ENCODE results near the gene COBLL1.

DNA sequence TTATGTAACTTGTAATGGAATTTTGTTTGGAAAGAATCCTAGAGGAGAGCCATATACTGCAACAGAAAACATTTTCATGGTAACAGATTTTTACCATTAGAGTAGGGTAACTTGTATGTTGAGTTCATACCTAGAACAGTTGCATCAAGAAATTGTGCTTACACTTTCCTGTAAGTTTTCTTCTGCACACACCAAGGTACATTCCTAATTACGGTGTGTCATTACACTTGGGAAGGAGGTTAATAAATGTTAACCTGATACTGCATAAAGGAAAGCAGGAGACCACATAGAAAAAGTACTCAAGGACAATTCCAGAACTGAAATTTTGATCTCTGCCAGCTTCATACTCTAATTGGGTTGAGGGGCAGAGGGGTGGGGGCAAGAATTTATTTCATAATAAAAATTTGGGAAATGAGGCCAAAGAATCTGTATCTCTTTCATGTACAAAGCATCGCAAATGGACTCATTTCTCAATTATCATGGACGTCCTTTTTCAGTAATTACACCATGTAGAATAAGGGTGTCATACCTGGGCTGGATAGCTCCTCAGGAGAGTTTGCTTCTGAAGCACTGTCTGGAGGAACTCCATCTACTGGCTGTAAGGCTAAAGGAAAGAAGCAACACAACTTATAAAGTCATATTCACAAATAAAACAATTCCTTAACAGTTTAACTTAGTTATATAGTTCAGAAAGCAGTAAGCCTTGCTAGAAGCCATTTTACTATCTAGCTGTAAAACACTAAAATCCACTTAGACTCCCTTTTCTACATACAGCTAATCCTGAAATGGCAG is 137.5 kb downstream of the COBLL1 start:
- TF ChIP-seq, protein P1, sequence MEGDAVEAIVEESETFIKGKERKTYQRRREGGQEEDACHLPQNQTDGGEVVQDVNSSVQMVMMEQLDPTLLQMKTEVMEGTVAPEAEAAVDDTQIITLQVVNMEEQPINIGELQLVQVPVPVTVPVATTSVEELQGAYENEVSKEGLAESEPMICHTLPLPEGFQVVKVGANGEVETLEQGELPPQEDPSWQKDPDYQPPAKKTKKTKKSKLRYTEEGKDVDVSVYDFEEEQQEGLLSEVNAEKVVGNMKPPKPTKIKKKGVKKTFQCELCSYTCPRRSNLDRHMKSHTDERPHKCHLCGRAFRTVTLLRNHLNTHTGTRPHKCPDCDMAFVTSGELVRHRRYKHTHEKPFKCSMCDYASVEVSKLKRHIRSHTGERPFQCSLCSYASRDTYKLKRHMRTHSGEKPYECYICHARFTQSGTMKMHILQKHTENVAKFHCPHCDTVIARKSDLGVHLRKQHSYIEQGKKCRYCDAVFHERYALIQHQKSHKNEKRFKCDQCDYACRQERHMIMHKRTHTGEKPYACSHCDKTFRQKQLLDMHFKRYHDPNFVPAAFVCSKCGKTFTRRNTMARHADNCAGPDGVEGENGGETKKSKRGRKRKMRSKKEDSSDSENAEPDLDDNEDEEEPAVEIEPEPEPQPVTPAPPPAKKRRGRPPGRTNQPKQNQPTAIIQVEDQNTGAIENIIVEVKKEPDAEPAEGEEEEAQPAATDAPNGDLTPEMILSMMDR (conservative IDR thresholded peaks at IDR 0.05 in 1 of 2, IDR thresholded peaks at IDR 0.05 in 1 of 2; ENCODE audit: low read depth in 1 of 2, low read length in 2 of 2), result no peak
- TF ChIP-seq EZH2 (IDR thresholded peaks at IDR 0.05; ENCODE audit: low read length, missing control alignments), result no peak

Measured in fibroblast of lung (primary cell).